WTC11 (cell line): ENCODE measurements around the gene HERC5. TPM values are rescaled to one million over a fixed set of nuclear protein-coding genes. Genes with fewer than 3 reads are reported as not detected.

Experiments used
- ATAC-seq: fragments of 200-7000 bp; cut with Tn5 transposase; 2 replicates; pipeline ENCODE4 v1.10.0; 2021; ENCODE audit warnings: mild to moderate bottlenecking, moderate library complexity
- CTCF ChIA-PET: fragments of 300-600 bp; sonication (Branson Sonifier 250); formaldehyde crosslinking; loops from one replicate; lab custom pipeline; 2021; ENCODE audit warnings: antibody characterized with exemption; lab: Charles Lee
- POLR2A ChIA-PET: fragments of 350-600 bp; sonication (Branson Sonifier 250); formaldehyde crosslinking; loops from one replicate; lab custom pipeline; 2021; ENCODE audit warnings: antibody characterized with exemption; lab: Charles Lee
- DNase-seq: peaks from one replicate; pipeline ENCODE4 v3.0.0; 2021; ENCODE audit warnings: low spot score
- H3K27ac Mint-ChIP-seq: 2 replicates; pipeline ENCODE4 v1.8.0; 2021; ENCODE audit warnings: mixed read lengths
- H3K27me3 Mint-ChIP-seq: 2 replicates; pipeline ENCODE4 v1.8.0; 2021; ENCODE audit warnings: low read depth, mild to moderate bottlenecking, moderate library complexity, mixed read lengths
- H3K36me3 Mint-ChIP-seq: 2 replicates; pipeline ENCODE4 v1.8.0; 2021; ENCODE audit warnings: mixed read lengths
- H3K4me1 Mint-ChIP-seq: 2 replicates; pipeline ENCODE4 v1.8.0; 2022; ENCODE audit warnings: mixed read lengths
- H3K4me3 Mint-ChIP-seq: 2 replicates; pipeline ENCODE4 v1.8.0; 2021; ENCODE audit warnings: mild to moderate bottlenecking, moderate library complexity, mixed read lengths
- H3K9me3 Mint-ChIP-seq: 2 replicates; pipeline ENCODE4 v1.8.0; 2021; ENCODE audit warnings: mixed read lengths
- ATF1 ChIP-seq: sonication (generic); formaldehyde crosslinking; IDR thresholded peaks from 2 replicates; pipeline ENCODE4 v1.8.1; 2023; ENCODE audit warnings: mild to moderate bottlenecking, moderate library complexity, missing genetic modification reagents
- CREM ChIP-seq: sonication (generic); formaldehyde crosslinking; IDR thresholded peaks from 2 replicates; pipeline ENCODE4 v1.8.1; 2022; ENCODE audit warnings: mild to moderate bottlenecking, missing genetic modification reagents, moderate library complexity
- ELF4 ChIP-seq: sonication (generic); formaldehyde crosslinking; IDR thresholded peaks from 2 replicates; pipeline ENCODE4 v1.8.1; 2022; ENCODE audit warnings: low read depth, mild to moderate bottlenecking, moderate library complexity, missing genetic modification reagents
- EMX1 ChIP-seq: fragments of 250-450 bp; sonication (Bioruptor Pico); IDR thresholded peaks from 2 replicates; pipeline ENCODE4 v1.8.0; 2021; ENCODE audit warnings: mild to moderate bottlenecking
- FOXJ3 ChIP-seq: sonication (generic); formaldehyde crosslinking; IDR thresholded peaks from 2 replicates; pipeline ENCODE4 v1.9.0; 2021; ENCODE audit warnings: missing genetic modification reagents, mild to moderate bottlenecking, borderline replicate concordance
- FOXP1 ChIP-seq: sonication (generic); formaldehyde crosslinking; IDR thresholded peaks from 2 replicates; pipeline ENCODE4 v1.8.0; 2022; ENCODE audit warnings: missing genetic modification reagents, mild to moderate bottlenecking, moderate library complexity, borderline replicate concordance
- GRHL2 ChIP-seq: fragments of 250-450 bp; sonication (Bioruptor Pico); IDR thresholded peaks from 2 replicates; pipeline ENCODE4 v1.8.0; 2022; ENCODE audit warnings: mild to moderate bottlenecking, moderate library complexity; ENCODE audit not compliant: insufficient replicate concordance, severe bottlenecking
- GTF2I ChIP-seq: fragments of 250-450 bp; sonication (Bioruptor Pico); conservative IDR thresholded peaks from 2 replicates; pipeline ENCODE4 v1.4.0; 2021; ENCODE audit warnings: mild to moderate bottlenecking
- MXD4 ChIP-seq: fragments of 250-450 bp; sonication (Bioruptor Pico); IDR thresholded peaks from 2 replicates; pipeline ENCODE4 v1.8.0; 2021; ENCODE audit warnings: mild to moderate bottlenecking, moderate library complexity, borderline replicate concordance
- NFYB ChIP-seq: sonication (generic); formaldehyde crosslinking; conservative IDR thresholded peaks from 2 replicates; pipeline ENCODE4 v1.8.0; 2022; ENCODE audit warnings: low read depth, missing genetic modification reagents
- OVOL2 ChIP-seq: fragments of 250-450 bp; sonication (Bioruptor Pico); IDR thresholded peaks from 2 replicates; pipeline ENCODE4 v1.9.0; 2021; ENCODE audit warnings: mild to moderate bottlenecking, borderline replicate concordance
- RELA ChIP-seq: sonication (generic); formaldehyde crosslinking; IDR thresholded peaks from 2 replicates; pipeline ENCODE4 v1.8.1; 2022; ENCODE audit warnings: missing genetic modification reagents, mild to moderate bottlenecking, borderline replicate concordance
- SMAD3 ChIP-seq: sonication (generic); formaldehyde crosslinking; IDR thresholded peaks from 2 replicates; pipeline ENCODE4 v1.8.0; 2022; ENCODE audit warnings: missing genetic modification reagents, mild to moderate bottlenecking, borderline replicate concordance
- SMAD4 ChIP-seq: sonication (generic); formaldehyde crosslinking; IDR thresholded peaks from 2 replicates; pipeline ENCODE4 v1.8.0; 2022; ENCODE audit warnings: mild to moderate bottlenecking, missing genetic modification reagents
- SOX15 ChIP-seq: fragments of 250-450 bp; sonication (Bioruptor Pico); IDR thresholded peaks from 2 replicates; pipeline ENCODE4 v1.9.0; 2021; ENCODE audit warnings: mild to moderate bottlenecking
- SP1 ChIP-seq: sonication (generic); formaldehyde crosslinking; conservative IDR thresholded peaks from 2 replicates; pipeline ENCODE4 v1.8.1; 2022; ENCODE audit warnings: missing genetic modification reagents
- ZBTB21 ChIP-seq: sonication (generic); formaldehyde crosslinking; IDR thresholded peaks from 2 replicates; pipeline ENCODE4 v1.8.1; 2023; ENCODE audit warnings: mild to moderate bottlenecking, missing genetic modification reagents, borderline replicate concordance
- ZNF232 ChIP-seq: sonication (generic); formaldehyde crosslinking; IDR thresholded peaks from 2 replicates; pipeline ENCODE4 v1.8.0; 2022; ENCODE audit warnings: mild to moderate bottlenecking, missing genetic modification reagents
- ZNF263 ChIP-seq: sonication (generic); formaldehyde crosslinking; IDR thresholded peaks from 2 replicates; pipeline ENCODE4 v1.8.1; 2022; ENCODE audit warnings: low read depth, mild to moderate bottlenecking, moderate library complexity, missing genetic modification reagents
- ZNF396 ChIP-seq: fragments of 250-450 bp; sonication (Bioruptor Pico); IDR thresholded peaks from 2 replicates; pipeline ENCODE4 v1.8.0; 2021; ENCODE audit warnings: mild to moderate bottlenecking, moderate library complexity, borderline replicate concordance
- total RNA-seq: library from RNA; stranded (reverse); gene quantifications from 3 replicates; pipeline ENCODE4 v1.2.3, GENCODE V29; 2021
- TF ChIP-seq, protein P1 (sequence below): sonication (generic); formaldehyde crosslinking; IDR thresholded peaks from 2 replicates; pipeline ENCODE4 v1.8.1; 2023; ENCODE audit warnings: mild to moderate bottlenecking, missing genetic modification reagents, borderline replicate concordance
- TF ChIP-seq, protein P2 (sequence below): sonication (generic); formaldehyde crosslinking; IDR thresholded peaks from 2 replicates; pipeline ENCODE4 v1.8.0; 2022; ENCODE audit warnings: mild to moderate bottlenecking, missing genetic modification reagents
- TF ChIP-seq, protein P3 (sequence below): sonication (generic); formaldehyde crosslinking; IDR thresholded peaks from 2 replicates; pipeline ENCODE4 v1.8.0; 2023; ENCODE audit warnings: missing genetic modification reagents
- TF ChIP-seq, protein P4 (sequence below): sonication (generic); formaldehyde crosslinking; IDR thresholded peaks from 2 replicates; pipeline ENCODE4 v1.8.0; 2022; ENCODE audit warnings: mild to moderate bottlenecking, missing genetic modification reagents
- TF ChIP-seq, protein P5 (sequence below): sonication (generic); formaldehyde crosslinking; IDR thresholded peaks from 2 replicates; pipeline ENCODE4 v1.8.1; 2022; ENCODE audit warnings: low read depth, mild to moderate bottlenecking, moderate library complexity, missing genetic modification reagents, borderline replicate concordance

The HERC5 gene
- total RNA-seq, 1 experiment from 2014 or later, result 14.3 TPM

DNA sequence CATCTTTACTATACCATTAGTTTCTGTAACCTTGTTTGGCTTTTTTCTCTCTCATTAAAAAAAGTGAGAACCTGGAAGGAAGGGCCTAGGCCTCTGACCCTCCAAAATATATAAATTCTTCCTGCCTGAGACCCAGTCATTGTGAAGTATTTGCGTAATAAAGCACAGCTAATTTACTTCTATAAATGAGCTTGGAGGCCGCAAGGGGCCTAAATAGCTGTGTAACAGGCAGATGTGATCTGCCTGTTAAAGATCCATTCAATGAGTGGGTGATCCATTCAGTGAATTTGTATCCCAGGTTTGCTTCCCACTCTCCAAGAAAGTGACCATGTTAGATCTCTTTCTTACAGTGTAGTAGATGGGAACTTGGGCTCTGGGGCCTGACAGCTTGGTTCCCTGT, 67.3 kb downstream of the HERC5 start:
- DNase-seq (no peak), ATAC-seq (peak; percentile 3)
- H3K9me3 Mint-ChIP-seq, result no peaks in the 10 kb centered on the region
- peaks cover 10% of the 10 kb centered on the region for H3K36me3 Mint-ChIP-seq
- ChIA-PET POLR2A (interaction anchor here (2.3 kb wide), 1 partner anchor 67 kb away, joined by 5 read pairs; the partner anchor contains the start of gene HERC5), CTCF (interaction anchor here (1.1 to 6.1 kb wide), 6 partner anchors 9 to 305 kb away, joined by 5 to 74 read pairs (median 8); partner anchors contain the start of gene HERC5)
- peaks cover 33% of the 10 kb centered on the region for H3K4me1 Mint-ChIP-seq
- H3K4me3 Mint-ChIP-seq, result peak overlapping the region; percentile 95
- peak overlapping the region; percentile 68 for H3K27ac Mint-ChIP-seq
- no peak for TF ChIP-seq ZBTB21 (CRISPR knock-in tag)
- TF ChIP-seq ATF1 (CRISPR knock-in tag), result no peak
- no peak for TF ChIP-seq RELA (CRISPR knock-in tag)
- no peak for TF ChIP-seq OVOL2 (CRISPR knock-in tag)
- no peak for TF ChIP-seq FOXJ3
- no peak for TF ChIP-seq EMX1 (CRISPR knock-in tag)
- TF ChIP-seq, protein P1, sequence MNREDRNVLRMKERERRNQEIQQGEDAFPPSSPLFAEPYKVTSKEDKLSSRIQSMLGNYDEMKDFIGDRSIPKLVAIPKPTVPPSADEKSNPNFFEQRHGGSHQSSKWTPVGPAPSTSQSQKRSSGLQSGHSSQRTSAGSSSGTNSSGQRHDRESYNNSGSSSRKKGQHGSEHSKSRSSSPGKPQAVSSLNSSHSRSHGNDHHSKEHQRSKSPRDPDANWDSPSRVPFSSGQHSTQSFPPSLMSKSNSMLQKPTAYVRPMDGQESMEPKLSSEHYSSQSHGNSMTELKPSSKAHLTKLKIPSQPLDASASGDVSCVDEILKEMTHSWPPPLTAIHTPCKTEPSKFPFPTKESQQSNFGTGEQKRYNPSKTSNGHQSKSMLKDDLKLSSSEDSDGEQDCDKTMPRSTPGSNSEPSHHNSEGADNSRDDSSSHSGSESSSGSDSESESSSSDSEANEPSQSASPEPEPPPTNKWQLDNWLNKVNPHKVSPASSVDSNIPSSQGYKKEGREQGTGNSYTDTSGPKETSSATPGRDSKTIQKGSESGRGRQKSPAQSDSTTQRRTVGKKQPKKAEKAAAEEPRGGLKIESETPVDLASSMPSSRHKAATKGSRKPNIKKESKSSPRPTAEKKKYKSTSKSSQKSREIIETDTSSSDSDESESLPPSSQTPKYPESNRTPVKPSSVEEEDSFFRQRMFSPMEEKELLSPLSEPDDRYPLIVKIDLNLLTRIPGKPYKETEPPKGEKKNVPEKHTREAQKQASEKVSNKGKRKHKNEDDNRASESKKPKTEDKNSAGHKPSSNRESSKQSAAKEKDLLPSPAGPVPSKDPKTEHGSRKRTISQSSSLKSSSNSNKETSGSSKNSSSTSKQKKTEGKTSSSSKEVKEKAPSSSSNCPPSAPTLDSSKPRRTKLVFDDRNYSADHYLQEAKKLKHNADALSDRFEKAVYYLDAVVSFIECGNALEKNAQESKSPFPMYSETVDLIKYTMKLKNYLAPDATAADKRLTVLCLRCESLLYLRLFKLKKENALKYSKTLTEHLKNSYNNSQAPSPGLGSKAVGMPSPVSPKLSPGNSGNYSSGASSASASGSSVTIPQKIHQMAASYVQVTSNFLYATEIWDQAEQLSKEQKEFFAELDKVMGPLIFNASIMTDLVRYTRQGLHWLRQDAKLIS (CRISPR knock-in tag), result no peak
- TF ChIP-seq ELF4, result no peak
- no peak for TF ChIP-seq SMAD4 (CRISPR knock-in tag)
- no peak for TF ChIP-seq CREM (CRISPR knock-in tag)
- TF ChIP-seq, protein P2, sequence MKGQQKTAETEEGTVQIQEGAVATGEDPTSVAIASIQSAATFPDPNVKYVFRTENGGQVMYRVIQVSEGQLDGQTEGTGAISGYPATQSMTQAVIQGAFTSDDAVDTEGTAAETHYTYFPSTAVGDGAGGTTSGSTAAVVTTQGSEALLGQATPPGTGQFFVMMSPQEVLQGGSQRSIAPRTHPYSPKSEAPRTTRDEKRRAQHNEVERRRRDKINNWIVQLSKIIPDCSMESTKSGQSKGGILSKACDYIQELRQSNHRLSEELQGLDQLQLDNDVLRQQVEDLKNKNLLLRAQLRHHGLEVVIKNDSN, result no peak
- no peak for TF ChIP-seq ZNF232 (CRISPR knock-in tag)
- no peak for TF ChIP-seq SMAD3 (CRISPR knock-in tag)
- TF ChIP-seq SP1, result no peak
- no peak for TF ChIP-seq MXD4 (CRISPR knock-in tag)
- no peak for TF ChIP-seq SOX15 (CRISPR knock-in tag)
- TF ChIP-seq, protein P3, sequence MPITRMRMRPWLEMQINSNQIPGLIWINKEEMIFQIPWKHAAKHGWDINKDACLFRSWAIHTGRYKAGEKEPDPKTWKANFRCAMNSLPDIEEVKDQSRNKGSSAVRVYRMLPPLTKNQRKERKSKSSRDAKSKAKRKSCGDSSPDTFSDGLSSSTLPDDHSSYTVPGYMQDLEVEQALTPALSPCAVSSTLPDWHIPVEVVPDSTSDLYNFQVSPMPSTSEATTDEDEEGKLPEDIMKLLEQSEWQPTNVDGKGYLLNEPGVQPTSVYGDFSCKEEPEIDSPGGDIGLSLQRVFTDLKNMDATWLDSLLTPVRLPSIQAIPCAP (CRISPR knock-in tag), result no peak
- TF ChIP-seq NFYB, result no peak
- TF ChIP-seq ZNF263 (CRISPR knock-in tag), result no peak
- H3K27me3 Mint-ChIP-seq, result no peaks in the 10 kb centered on the region

DNA sequence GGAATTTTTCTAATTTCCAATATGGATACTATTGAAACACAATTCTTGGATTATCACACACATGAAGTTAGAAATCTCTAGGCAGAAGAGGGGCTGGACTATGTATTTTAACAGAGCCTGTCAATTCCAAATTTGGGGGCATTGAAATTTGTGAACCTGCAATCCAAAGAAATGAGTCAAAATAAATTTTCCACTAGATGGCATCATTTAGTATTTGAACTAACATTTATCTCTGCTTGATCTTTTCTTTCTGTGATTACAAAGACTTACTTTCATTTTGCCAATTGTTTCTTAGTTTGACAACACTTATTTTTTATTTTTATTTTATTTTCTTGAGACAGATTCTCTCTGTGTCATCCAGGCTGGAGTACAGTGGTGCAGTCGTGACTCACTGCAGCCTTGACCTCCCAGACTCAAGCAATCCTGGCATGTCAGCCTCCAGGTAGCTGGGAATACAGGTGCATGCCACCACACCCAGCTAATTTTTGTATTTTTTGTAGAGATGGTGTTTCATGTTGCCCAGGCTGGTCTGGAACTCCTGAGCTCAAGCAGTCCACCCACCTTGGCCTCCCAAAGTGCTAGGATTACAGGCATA, 69.4 kb downstream of the HERC5 start:
- ChIA-PET CTCF (interaction anchor here (0.6 to 6.1 kb wide), 7 partner anchors 13 to 497 kb away, joined by 3 to 74 read pairs (median 5); no protein-coding TSS in a partner anchor), POLR2A (interaction anchor here (0.8 kb wide), 1 partner anchor 69 kb away, joined by 3 read pairs; the partner anchor contains the start of gene HERC5)
- Mint-ChIP-seq H3K27ac (no peak overlapping the region), H3K4me3 (no peak overlapping the region), H3K4me1 (peaks cover 27% of the 10 kb centered on the region), H3K9me3 (no peaks in the 10 kb centered on the region), H3K27me3 (no peaks in the 10 kb centered on the region), H3K36me3 (peaks cover 1% of the 10 kb centered on the region)
- DNase-seq (no peak), ATAC-seq (no peak)
- TF ChIP-seq OVOL2 (CRISPR knock-in tag), result no peak
- TF ChIP-seq ZNF396, result no peak
- TF ChIP-seq ZBTB21 (CRISPR knock-in tag), result no peak
- TF ChIP-seq FOXP1 (CRISPR knock-in tag), result no peak
- TF ChIP-seq, protein P2, result no peak
- TF ChIP-seq ZNF263 (CRISPR knock-in tag), result no peak
- TF ChIP-seq GRHL2 (CRISPR knock-in tag), result no peak
- TF ChIP-seq, protein P4, sequence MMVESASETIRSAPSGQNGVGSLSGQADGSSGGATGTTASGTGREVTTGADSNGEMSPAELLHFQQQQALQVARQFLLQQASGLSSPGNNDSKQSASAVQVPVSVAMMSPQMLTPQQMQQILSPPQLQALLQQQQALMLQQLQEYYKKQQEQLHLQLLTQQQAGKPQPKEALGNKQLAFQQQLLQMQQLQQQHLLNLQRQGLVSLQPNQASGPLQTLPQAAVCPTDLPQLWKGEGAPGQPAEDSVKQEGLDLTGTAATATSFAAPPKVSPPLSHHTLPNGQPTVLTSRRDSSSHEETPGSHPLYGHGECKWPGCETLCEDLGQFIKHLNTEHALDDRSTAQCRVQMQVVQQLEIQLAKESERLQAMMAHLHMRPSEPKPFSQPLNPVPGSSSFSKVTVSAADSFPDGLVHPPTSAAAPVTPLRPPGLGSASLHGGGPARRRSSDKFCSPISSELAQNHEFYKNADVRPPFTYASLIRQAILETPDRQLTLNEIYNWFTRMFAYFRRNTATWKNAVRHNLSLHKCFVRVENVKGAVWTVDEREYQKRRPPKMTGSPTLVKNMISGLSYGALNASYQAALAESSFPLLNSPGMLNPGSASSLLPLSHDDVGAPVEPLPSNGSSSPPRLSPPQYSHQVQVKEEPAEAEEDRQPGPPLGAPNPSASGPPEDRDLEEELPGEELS (CRISPR knock-in tag), result no peak
- no peak for TF ChIP-seq GTF2I (CRISPR knock-in tag)
- TF ChIP-seq, protein P5, sequence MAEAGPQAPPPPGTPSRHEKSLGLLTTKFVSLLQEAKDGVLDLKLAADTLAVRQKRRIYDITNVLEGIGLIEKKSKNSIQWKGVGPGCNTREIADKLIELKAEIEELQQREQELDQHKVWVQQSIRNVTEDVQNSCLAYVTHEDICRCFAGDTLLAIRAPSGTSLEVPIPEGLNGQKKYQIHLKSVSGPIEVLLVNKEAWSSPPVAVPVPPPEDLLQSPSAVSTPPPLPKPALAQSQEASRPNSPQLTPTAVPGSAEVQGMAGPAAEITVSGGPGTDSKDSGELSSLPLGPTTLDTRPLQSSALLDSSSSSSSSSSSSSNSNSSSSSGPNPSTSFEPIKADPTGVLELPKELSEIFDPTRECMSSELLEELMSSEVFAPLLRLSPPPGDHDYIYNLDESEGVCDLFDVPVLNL (CRISPR knock-in tag), result no peak
